T47D (cell line): ENCODE data around the gene IFNAR2.
"Not testable (repeated sequence)": the region's sequence is repeated elsewhere in the genome, so short reads cannot be mapped to it uniquely, and the experiment has no call there.

Source experiments
- DNase-seq, 2 experiments: peaks; one replicate each; pipeline versions ENCODE4 v3.0.0 to v3.0.0-alpha.2; 2011 to 2012; ENCODE audit warnings: low read depth in 1 of 2, low spot score in 1 of 2
- JUND ChIP-seq: IDR thresholded peaks from 2 replicates; pipeline ENCODE4 v1.6.1; 2012; ENCODE audit warnings: low read depth
- in situ Hi-C: cut with HindIII; loops from 2 replicates; pipeline ENCODE4 v1.10.0; 2016; ENCODE audit warnings: low sequenced_read_pairs, low pct_unique_long_range_greater_than_20kb

Gene IFNAR2

GRCh38 chr21:33240404-33240803, 10.7 kb downstream of the IFNAR2 start:
- no peak for DNase-seq
- TF ChIP-seq JUND = no peak

GRCh38 chr21:33241846-33242245, 12.1 kb downstream of the IFNAR2 start:
- DNase-seq = no peak
- in situ Hi-C loops = no loop called here
- no peak for TF ChIP-seq JUND

More at GRCh38 chr21:33240404-33240803, 10.7 kb downstream of the IFNAR2 start:
- in situ Hi-C loops = no loop called here

GRCh38 chr21:33242846-33243245, 13.1 kb downstream of the IFNAR2 start:
- in situ Hi-C loops, DNase-seq: not testable (repeated sequence)

- no peak for DNase-seq
- no peak for TF ChIP-seq JUND
- in situ Hi-C loops = no loop called here
Observed at GRCh38 chr21:33244082-33244778, 14.5 kb downstream of the IFNAR2 start.

- TF ChIP-seq JUND = no peak
- DNase-seq = no peak
- in situ Hi-C loops = no loop called here
Observed at GRCh38 chr21:33244779-33245105, 15.0 kb downstream of the IFNAR2 start.

- TF ChIP-seq JUND = no peak
- in situ Hi-C loops = no loop called here
- no peak for DNase-seq
Observed at GRCh38 chr21:33245289-33245918, 15.7 kb downstream of the IFNAR2 start.

- in situ Hi-C loops = no loop called here
- no peak for DNase-seq
- no peak for TF ChIP-seq JUND
Observed at GRCh38 chr21:33246506-33246905, 16.8 kb downstream of the IFNAR2 start.

- TF ChIP-seq JUND = no peak
- DNase-seq = no peak
- in situ Hi-C loops = no loop called here
Observed at GRCh38 chr21:33246963-33247362, 17.2 kb downstream of the IFNAR2 start.

GRCh38 chr21:33247599-33247998, 17.9 kb downstream of the IFNAR2 start:
- no peak for DNase-seq
- TF ChIP-seq JUND = no peak
- in situ Hi-C loops = no loop called here

GRCh38 chr21:33249331-33250002, 19.7 kb downstream of the IFNAR2 start:
- no peak for DNase-seq
- no peak for TF ChIP-seq JUND
- in situ Hi-C loops = no loop called here

GRCh38 chr21:33251119-33251518, 21.4 kb downstream of the IFNAR2 start:
- no peak for DNase-seq
- in situ Hi-C loops = no loop called here
- no peak for TF ChIP-seq JUND

- in situ Hi-C loops, DNase-seq: not testable (repeated sequence)
Observed at GRCh38 chr21:33253382-33253781, 23.6 kb downstream of the IFNAR2 start.

- in situ Hi-C loops = no loop called here
- no peak for DNase-seq
- TF ChIP-seq JUND = no peak
Observed at GRCh38 chr21:33254766-33255165, 25.0 kb downstream of the IFNAR2 start.
